GM21529 (cell line): Measurements from ENCODE around the gene ZNF302.
"Not testable (repeated sequence)": the region's sequence is repeated elsewhere in the genome, so short reads cannot be mapped to it uniquely, and the experiment has no call there.

ENCODE experiments used
- ATAC-seq: cut with Tn5 transposase; IDR thresholded peaks from one replicate; pipeline ENCODE4 v1.9.1; 2021; ENCODE audit not compliant: unreplicated experiment

ZNF302 gene

DNA sequence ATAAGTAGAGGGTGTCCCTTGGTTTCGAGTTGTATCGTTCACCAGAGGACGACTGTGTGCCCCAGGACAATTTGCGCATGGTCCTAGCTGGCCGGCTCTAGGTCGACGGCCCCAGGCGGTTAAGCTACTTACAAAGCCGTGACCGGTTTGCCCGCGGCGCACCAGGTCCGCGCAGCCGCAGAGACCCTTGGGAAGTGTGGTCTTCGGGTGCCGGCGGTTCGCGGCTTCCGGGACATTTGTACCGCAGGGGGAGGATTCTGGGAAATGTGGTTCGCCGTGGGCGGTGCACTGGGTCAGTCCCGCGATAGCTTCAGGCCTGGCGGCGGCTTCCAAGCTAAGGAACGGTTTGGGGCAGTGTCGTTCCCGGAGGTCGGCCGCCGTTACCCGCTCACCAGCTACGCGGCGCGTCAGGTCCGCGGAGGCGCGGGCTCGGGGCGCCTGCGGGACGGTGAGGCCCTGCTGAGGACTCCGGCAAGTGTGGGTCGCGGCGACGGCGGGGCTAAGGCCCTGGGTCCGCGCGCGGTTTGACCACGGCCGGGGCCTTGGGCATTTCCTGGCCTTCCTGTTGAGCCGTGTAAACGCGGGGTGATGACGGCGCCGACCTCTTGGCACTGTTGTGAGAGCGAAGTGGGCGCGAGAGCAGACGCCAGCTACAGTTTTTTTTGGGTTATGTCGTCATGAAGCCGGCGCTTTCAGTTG, at the start of gene ZNF302:
Gene ZNF302 (plus strand): TSS at position 293 of the 699 bp plus-strand sequence. CDS start 1,127 bp downstream, outside the sequence.
- ATAC-seq, result peak; percentile 87

DNA sequence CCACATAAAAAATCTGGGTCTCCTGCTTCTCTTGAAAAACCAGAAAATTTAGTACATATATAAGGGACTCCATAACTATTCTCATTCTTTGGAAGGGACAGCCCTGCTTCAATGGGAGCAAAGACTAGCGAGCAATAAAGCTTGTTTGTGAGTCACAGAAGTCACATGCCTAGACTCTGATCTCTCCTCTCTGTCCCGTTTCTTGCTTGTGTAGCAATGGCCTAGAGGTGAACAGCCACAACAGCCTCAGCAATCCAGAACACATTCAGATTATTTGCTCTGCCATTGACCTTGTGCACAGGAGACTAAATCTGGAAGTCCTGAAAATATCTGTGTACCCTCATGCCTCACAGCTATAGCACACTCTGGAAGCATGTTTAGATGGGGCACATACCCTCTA, 43.7 kb upstream of the ZNF302 start:
- no peak for ATAC-seq

- ATAC-seq, result no peak
Observed at GRCh38 chr19:34639491-34640085, 37.9 kb upstream of the ZNF302 start.

GRCh38 chr19:34642241-34642640, 35.2 kb upstream of the ZNF302 start:
- ATAC-seq, result no peak

GRCh38 chr19:34644991-34645461, 32.5 kb upstream of the ZNF302 start:
- no peak for ATAC-seq

DNA sequence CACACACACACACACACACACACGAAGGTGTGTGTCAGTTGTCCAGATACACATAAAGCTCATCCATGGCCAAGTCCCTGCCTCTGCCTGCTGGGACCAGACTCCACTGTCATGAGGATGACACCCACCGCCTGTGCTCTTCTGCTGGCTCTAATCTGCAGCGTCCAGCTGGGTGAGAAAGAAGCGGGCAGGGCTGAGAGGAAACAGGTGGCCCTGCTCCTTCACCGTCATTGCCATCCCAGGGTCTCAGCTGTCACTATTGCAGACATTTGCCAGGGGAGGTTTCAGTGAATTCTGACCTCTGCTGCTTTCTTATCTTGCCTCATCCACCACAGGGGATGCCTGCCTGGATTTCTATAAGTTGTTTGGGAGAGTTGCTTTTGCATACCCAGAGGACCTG, 31.9 kb upstream of the ZNF302 start:
- no peak for ATAC-seq

DNA sequence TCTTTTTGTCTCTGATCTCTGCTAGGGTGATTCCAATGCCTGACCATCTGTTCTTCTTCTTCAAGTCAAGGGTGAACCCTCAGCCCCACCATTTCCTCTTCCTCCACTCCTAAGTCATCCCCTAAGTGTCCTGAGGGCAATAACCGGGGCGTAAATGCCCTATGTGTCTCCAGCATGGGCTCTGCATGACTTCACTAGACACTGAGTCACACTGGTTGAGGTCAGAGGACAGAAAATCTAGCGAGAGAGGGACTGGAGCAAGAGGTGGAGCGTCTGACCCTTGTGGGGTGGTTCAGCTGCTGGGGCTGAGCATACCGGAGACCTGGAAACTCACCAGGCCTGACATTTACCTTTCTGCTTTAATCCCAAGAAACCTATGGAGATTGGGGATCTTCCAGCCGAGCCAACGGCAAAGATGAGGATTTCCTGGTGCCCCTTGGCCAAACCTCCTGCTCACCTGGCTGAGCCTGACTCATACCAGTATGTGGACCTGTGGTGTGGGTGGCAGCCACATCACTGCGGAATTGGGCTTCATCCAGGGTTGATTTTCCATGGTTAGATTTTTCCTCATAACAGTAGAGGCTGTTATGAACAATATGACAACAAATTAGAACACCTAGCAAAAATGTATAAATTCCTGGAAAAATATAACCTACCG, 27.5 kb upstream of the ZNF302 start:
- ATAC-seq, result no peak

DNA sequence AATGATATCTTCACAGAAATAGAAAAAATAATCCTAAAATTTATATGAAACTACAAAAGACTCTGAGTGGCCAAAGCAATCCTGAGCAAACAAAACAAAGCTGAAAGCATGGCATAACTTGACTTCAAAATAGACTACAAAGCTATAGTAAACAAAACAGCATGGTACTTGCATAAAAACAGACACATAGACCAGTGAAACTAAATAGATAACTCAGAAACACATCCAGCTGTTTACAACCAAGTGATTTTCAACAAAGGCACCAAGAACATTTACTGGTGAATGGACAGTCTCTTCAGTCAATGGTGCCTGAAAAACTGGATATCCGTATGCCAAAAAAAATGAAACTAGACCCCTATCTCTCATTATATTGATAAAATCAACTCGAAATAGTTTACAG, 25.7 kb upstream of the ZNF302 start:
- ATAC-seq, result no peak

- no peak for ATAC-seq
Observed at GRCh38 chr19:34654796-34655195, 22.7 kb upstream of the ZNF302 start.

DNA sequence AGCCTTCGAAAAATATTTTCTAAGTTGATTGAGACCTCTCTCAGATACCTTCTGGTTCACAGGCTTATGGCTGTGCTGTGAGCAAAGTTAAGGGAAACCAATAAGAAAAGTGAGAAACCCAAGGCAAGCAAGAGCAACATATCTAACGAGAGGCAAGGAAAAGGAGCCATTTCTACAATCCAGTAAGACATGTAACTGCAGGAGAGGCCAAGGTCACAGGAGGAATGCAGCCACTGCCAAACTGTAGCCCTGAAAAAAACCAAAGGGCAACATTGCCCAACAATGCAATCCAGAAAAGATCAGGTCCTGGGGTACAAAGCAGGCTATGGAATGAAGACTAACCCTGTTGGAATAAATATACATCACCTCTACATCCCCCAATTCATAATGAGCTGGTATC, 21.8 kb upstream of the ZNF302 start:
- ATAC-seq, result no peak

- no peak for ATAC-seq
Observed at GRCh38 chr19:34661357-34661756, 16.1 kb upstream of the ZNF302 start.

DNA sequence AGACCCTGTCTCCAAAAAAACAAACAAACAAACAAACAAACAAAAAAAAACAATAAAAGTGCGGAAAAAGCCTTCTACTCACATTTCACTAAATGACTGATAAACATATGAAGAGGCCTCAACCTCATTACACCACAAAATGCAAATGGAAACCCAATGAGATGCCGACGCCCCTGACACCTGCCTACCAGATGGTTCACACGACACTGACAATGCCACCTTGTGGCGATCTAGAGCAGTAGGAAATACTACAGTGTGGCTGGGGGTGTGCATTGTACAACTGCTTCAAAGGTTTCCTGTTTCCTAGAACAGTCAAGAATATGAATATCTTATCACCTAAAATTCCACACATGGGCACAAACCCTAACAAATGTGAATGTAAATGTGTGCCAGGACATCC, 14.6 kb upstream of the ZNF302 start:
- ATAC-seq, result no peak

DNA sequence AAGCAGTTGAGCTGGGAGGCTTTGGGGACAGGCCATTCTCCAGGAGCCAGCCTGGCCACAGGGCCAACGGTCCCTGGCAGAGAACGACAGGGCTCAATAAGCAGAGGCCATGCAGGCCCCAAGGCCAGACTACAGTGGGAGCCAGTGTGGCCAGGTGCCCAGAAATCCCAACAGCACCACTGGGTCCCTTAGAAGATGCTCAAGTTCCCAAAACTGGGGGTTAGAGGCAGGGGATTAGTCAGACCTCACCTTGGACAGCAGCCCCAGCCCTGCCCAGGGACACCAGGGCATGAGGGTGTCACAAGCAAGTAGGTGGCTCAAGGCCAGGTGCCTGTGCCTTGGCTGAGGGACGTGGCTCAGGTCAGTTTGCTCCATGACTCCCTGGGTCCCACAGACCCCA, 13.3 kb upstream of the ZNF302 start:
- ATAC-seq, result no peak

DNA sequence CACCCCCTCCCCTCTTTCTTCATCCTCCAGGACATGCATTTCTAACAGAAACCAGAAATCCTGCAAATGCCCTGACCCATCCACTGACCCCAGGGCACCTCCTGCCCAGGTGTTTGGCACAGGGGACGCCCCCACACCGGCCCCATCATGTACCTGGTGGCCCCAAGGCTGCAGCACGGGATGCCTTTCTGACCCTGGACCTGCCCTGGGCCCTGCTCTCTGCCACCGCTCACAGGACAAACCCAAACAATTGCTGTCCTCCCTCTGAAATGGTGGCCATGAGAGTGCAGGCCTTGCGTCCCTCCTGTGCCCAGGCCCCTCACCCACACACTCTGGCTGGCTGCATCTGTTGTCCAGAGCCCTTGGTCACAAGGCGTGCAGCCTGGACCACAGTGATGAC, 12.6 kb upstream of the ZNF302 start:
- ATAC-seq, result no peak

- ATAC-seq, result not testable (repeated sequence)
Observed at GRCh38 chr19:34665275-34665674, 12.2 kb upstream of the ZNF302 start.

DNA sequence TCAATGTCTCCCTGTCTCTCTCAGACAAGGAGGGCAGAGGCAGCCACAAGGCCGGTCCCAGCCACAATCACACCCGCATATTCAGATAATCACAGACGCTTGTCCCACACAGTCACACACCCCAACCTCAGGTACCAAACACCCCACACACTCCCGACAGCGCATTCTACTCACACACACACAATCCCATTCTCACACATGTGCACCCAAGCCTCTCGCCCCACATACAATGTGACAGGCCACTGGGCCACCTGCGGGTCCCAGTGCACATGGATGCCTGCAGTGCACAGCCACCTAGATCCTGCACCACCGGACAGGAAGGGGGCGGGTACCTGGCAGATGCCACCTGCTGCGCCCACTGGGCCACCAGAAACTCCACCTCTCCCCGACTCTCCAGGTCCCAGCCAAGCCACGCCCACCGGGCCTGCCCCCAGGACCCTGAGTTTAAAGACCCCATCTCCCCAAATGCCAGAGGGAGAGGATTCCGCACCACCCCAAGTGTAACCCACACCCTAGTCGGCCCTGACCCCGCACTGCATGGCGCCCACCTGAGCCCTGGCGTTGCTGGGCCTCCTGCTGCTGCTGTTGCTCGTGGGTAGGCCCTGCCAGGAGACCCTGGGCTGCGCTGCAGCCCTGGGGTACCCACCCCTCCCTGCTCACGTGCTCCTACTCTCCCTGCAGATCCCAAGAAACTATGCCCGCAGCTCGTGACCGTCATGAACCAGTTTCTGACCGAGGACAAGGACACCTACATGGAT, 11.1 kb upstream of the ZNF302 start:
- no peak for ATAC-seq

- ATAC-seq, result no peak
Observed at GRCh38 chr19:34666958-34667265, 10.6 kb upstream of the ZNF302 start.

DNA sequence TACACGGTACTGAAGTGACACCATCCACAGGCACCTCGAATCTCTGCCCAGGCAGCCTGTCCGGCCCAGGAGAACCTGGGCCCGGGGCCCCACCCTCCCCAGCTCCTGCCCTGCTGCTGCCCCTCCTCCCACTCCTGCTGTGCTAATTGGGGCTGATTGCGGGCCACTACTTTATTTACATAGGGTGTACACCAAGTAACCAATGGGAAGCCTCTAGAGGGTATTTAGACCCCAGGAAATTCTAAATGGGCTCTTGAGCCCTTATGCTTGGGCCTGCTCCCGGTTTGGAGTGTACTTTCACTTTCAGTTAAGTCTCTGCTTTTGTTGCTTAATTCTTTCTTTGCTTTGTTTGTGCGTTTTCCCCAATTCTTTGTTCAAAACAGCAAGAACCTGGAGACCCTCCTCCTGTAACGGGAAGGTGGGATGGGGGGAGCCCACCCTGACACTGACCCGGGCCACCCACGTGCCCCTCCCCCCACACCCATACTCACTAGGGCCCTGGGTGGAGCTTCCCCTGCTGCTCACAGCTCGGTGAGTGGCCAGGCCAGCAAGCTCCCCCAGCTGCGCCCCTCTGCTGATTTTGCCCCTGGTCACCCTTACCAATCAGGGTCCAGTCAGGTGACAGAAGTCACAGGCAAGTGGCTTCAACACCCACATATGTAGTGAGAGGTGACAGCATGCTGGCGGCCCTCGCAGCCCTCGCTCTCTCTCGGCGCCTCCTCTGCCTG, 10.0 kb upstream of the ZNF302 start:
- ATAC-seq, result no peak

DNA sequence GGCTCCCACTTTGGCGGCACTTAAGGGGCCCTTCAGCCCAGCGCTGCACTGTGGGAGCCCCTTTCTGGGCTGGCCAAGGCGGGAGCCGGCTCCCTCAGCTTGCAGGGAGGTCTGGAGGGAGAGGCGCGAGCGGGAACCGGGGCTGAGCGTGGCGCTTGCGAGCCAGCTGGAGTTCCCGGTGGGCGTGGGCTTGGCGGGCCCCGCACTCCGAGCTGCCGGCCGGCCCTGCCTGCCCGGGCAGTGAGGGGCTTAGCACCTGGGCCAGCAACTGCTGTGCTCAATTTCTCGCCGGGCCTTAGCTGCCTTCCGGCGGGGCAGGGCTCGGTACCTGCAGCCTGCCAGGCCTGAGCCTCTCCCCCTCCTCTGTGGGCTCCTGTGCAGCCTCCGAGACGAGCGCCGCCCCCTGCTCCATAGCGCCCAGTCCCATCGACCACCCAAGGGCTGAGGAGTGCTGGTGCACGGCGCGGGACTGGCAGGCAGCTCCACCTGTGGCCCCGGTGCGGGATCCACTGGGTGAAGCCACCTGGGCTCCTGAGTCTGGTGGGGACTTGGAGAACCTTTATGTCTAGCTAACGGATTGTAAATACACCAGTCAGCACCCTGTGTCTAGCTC, 9.3 kb upstream of the ZNF302 start:
- not testable (repeated sequence) for ATAC-seq

- not testable (repeated sequence) for ATAC-seq
Observed at GRCh38 chr19:34668690-34669089, 8.8 kb upstream of the ZNF302 start.

DNA sequence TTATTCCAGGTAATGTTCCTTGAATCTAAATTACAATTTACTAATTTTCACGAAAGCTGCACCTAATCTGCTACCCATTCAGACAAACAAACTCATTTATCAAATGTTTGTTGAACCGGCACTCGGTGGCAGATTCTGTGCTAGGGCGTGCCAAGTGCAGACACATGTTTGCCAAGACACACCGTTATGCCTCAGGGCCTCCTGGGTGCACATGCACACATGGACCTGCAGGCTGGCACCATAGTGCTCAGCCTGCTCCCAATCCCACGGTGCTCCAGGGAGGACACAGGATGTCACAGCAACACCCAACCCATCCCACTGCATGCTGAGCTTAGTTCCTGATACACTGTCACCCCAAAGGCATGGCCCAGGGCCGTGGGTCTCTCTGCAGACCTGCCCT, 8.2 kb upstream of the ZNF302 start:
- no peak for ATAC-seq
